Activated naive CD4-positive, alpha-beta T cell treated with anti-CD3 and anti-CD28 coated beads for 36 hours (primary cell): ENCODE measurements around the gene GALNT18. TPM values are rescaled to one million over a fixed set of nuclear protein-coding genes. Genes with fewer than 3 reads are reported as not detected.

ENCODE experiments used
- CTCF ChIA-PET: fragments of 350-600 bp; sonication (Branson Sonifier 250); formaldehyde crosslinking; loops from one replicate; lab custom pipeline; 2021; ENCODE audit warnings: antibody characterized with exemption; lab: Charles Lee
- DNase-seq: peaks from one replicate; pipeline ENCODE4 v3.0.0-alpha.2; 2020
- H3K27ac Mint-ChIP-seq: one replicate; pipeline ENCODE4 v1.8.0; 2021; ENCODE audit warnings: mild to moderate bottlenecking, mixed read lengths
- H3K27me3 Mint-ChIP-seq: one replicate; pipeline ENCODE4 v1.8.0; 2021; ENCODE audit warnings: low read depth, mixed read lengths
- H3K36me3 Mint-ChIP-seq: one replicate; pipeline ENCODE4 v1.8.0; 2021; ENCODE audit warnings: low read depth, mixed read lengths
- H3K4me1 Mint-ChIP-seq: one replicate; pipeline ENCODE4 v1.8.0; 2021; ENCODE audit warnings: low read depth, mixed read lengths
- H3K4me3 Mint-ChIP-seq: one replicate; pipeline ENCODE4 v1.8.0; 2021; ENCODE audit warnings: mild to moderate bottlenecking, moderate library complexity, mixed read lengths
- H3K9me3 Mint-ChIP-seq: one replicate; pipeline ENCODE4 v1.8.0; 2021; ENCODE audit warnings: mixed read lengths
- intact Hi-C: fragments of 100-400 bp; cut with micrococcal nuclease; formaldehyde crosslinking; loops from one replicate; pipeline ENCODE4 v1.15.1; 2023
- total RNA-seq, 2 experiments: library from RNA; stranded (reverse); gene quantifications; one replicate each; pipeline ENCODE4 v1.2.3, GENCODE V29; 2021

The GALNT18 gene
- total RNA-seq, 2 experiments from 2014 or later = 4.3 to 4.7 TPM

- no peaks in the 10 kb centered on the region for H3K27me3 Mint-ChIP-seq
- no peak overlapping the region for H3K27ac Mint-ChIP-seq
- no peaks in the 10 kb centered on the region for H3K4me1 Mint-ChIP-seq
- no peak for DNase-seq
- no peaks in the 10 kb centered on the region for H3K9me3 Mint-ChIP-seq
- H3K36me3 Mint-ChIP-seq = no peaks in the 10 kb centered on the region
- no peak overlapping the region for H3K4me3 Mint-ChIP-seq
- intact Hi-C loops = no loop called here
- CTCF ChIA-PET = no interaction called here
Measured at GRCh38 chr11:11582011-11582701, 39.6 kb downstream of the GALNT18 start.

- CTCF ChIA-PET = no interaction called here
- H3K9me3 Mint-ChIP-seq = no peaks in the 10 kb centered on the region
- no peaks in the 10 kb centered on the region for H3K36me3 Mint-ChIP-seq
- DNase-seq = no peak
- H3K4me3 Mint-ChIP-seq = no peak overlapping the region
- no peak overlapping the region for H3K27ac Mint-ChIP-seq
- intact Hi-C loops = no loop called here
- no peaks in the 10 kb centered on the region for H3K27me3 Mint-ChIP-seq
- H3K4me1 Mint-ChIP-seq = no peaks in the 10 kb centered on the region
Measured at GRCh38 chr11:11581481-11581880, 40.3 kb downstream of the GALNT18 start.

- CTCF ChIA-PET = no interaction called here
- Mint-ChIP-seq H3K36me3 (no peaks in the 10 kb centered on the region), H3K9me3 (no peaks in the 10 kb centered on the region), H3K27ac (no peak overlapping the region), H3K4me1 (no peaks in the 10 kb centered on the region), H3K27me3 (no peaks in the 10 kb centered on the region), H3K4me3 (no peak overlapping the region)
- no peak for DNase-seq
- intact Hi-C loops = no loop called here
Measured at GRCh38 chr11:11580841-11581411, 40.9 kb downstream of the GALNT18 start.

- intact Hi-C loops = no loop called here
- no peak for DNase-seq
- Mint-ChIP-seq H3K27me3 (no peaks in the 10 kb centered on the region), H3K4me1 (no peaks in the 10 kb centered on the region), H3K36me3 (no peaks in the 10 kb centered on the region), H3K27ac (no peak overlapping the region), H3K4me3 (no peak overlapping the region), H3K9me3 (no peaks in the 10 kb centered on the region)
- CTCF ChIA-PET = no interaction called here
Measured at GRCh38 chr11:11580012-11580411, 41.8 kb downstream of the GALNT18 start.

GRCh38 chr11:11579012-11579988 is 42.5 kb downstream of the GALNT18 start:
- Mint-ChIP-seq H3K4me1 (no peaks in the 10 kb centered on the region), H3K36me3 (no peaks in the 10 kb centered on the region), H3K4me3 (no peak overlapping the region), H3K27ac (no peak overlapping the region), H3K27me3 (no peaks in the 10 kb centered on the region), H3K9me3 (no peaks in the 10 kb centered on the region)
- DNase-seq = no peak
- CTCF ChIA-PET = no interaction called here
- intact Hi-C loops = no loop called here

GRCh38 chr11:11577932-11578911 is 43.6 kb downstream of the GALNT18 start:
- Mint-ChIP-seq H3K27me3 (no peaks in the 10 kb centered on the region), H3K36me3 (no peaks in the 10 kb centered on the region), H3K4me1 (no peaks in the 10 kb centered on the region), H3K4me3 (no peak overlapping the region), H3K27ac (no peak overlapping the region), H3K9me3 (no peaks in the 10 kb centered on the region)
- CTCF ChIA-PET = interaction anchor here (0.6 kb wide), 1 partner anchor 83 kb away, joined by 7 read pairs; no protein-coding TSS in a partner anchor
- intact Hi-C loops = no loop called here
- no peak for DNase-seq

- CTCF ChIA-PET = no interaction called here
- Mint-ChIP-seq H3K4me1 (no peaks in the 10 kb centered on the region), H3K27me3 (no peaks in the 10 kb centered on the region), H3K27ac (no peak overlapping the region), H3K4me3 (no peak overlapping the region), H3K9me3 (no peaks in the 10 kb centered on the region), H3K36me3 (no peaks in the 10 kb centered on the region)
- no peak for DNase-seq
- intact Hi-C loops = no loop called here
Measured at GRCh38 chr11:11577251-11577855, 44.5 kb downstream of the GALNT18 start.

- no peaks in the 10 kb centered on the region for H3K36me3 Mint-ChIP-seq
- intact Hi-C loops = no loop called here
- no peak overlapping the region for H3K4me3 Mint-ChIP-seq
- no peaks in the 10 kb centered on the region for H3K9me3 Mint-ChIP-seq
- CTCF ChIA-PET = interaction anchor here (0.8 kb wide), 1 partner anchor 213 kb away, joined by 3 read pairs; no protein-coding TSS in a partner anchor
- H3K27ac Mint-ChIP-seq = no peak overlapping the region
- H3K27me3 Mint-ChIP-seq = peaks cover 8% of the 10 kb centered on the region
- no peak for DNase-seq
- no peaks in the 10 kb centered on the region for H3K4me1 Mint-ChIP-seq
Measured at GRCh38 chr11:11574373-11575287, 47.2 kb downstream of the GALNT18 start.

GRCh38 chr11:11572386-11572785 is 49.4 kb downstream of the GALNT18 start:
- H3K27ac Mint-ChIP-seq = no peak overlapping the region
- no peak for DNase-seq
- H3K9me3 Mint-ChIP-seq = no peaks in the 10 kb centered on the region
- H3K36me3 Mint-ChIP-seq = no peaks in the 10 kb centered on the region
- H3K4me1 Mint-ChIP-seq = peaks cover 3% of the 10 kb centered on the region
- intact Hi-C loops = no loop called here
- peaks cover 8% of the 10 kb centered on the region for H3K27me3 Mint-ChIP-seq
- CTCF ChIA-PET = no interaction called here
- no peak overlapping the region for H3K4me3 Mint-ChIP-seq

GRCh38 chr11:11571893-11572292 is 49.9 kb downstream of the GALNT18 start:
- Mint-ChIP-seq H3K9me3 (no peaks in the 10 kb centered on the region), H3K36me3 (no peaks in the 10 kb centered on the region), H3K27ac (no peak overlapping the region), H3K27me3 (peaks cover 8% of the 10 kb centered on the region), H3K4me1 (peaks cover 3% of the 10 kb centered on the region), H3K4me3 (no peak overlapping the region)
- DNase-seq = no peak
- intact Hi-C loops = no loop called here
- CTCF ChIA-PET = no interaction called here
